Measurements from ENCODE around the gene ATP8B3. TPM values are rescaled to one million over a fixed set of nuclear protein-coding genes. Genes with fewer than 3 reads are reported as not detected.
"Not testable (repeated sequence)": the region's sequence is repeated elsewhere in the genome, so short reads cannot be mapped to it uniquely, and the experiment has no call there.

The ATP8B3 gene
- total RNA-seq, 1 experiment from 2014 or later: 8.7 TPM

DNA sequence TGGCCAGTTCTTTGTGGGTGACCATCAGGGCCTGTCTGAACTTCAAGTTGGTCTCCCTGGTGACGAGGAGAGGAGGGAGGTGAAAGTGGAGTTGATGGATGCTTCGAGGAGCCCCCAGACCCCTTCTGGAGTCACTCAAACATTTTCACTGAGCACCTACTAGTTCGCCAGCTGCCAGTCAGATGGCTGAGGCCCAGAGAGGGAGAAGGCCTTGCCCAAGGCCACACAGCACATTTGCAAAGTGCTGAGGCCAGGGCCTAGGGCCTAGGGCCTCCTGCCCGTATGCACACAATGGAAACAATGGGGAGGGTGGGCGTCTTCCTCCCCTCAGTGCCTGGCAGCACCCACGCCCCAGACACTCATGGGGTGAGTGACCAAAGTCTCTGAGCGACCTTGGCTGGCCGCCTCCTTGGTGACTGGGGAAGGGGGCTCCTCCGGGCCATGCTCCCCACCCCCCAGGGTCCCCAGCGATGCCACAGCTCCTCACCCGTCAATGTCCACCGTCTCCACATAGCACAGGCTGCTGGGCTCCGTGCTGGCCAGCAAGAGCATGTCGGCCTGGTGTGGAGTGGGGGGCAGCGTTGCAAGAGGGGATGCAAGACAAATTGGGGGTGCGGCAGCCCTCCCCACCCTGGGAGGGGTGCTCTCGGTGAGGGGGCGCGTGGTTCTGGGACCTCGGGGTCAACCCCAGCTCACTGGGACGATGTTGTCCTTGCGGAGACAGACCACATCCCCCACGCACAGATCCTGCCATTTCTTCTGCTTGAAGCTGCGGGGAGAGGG lies 6.5 kb downstream of the ATP8B3 start:
- intact Hi-C loops (cut with micrococcal nuclease; ENCODE audit: unreplicated experiment): no loop called here
- Histone ChIP-seq H3K36me3 (ENCODE audit: insufficient read depth, low read length, poor library complexity, severe bottlenecking) (no peaks in the 10 kb centered on the region), H3K4me3 (ENCODE audit: low read depth, low read length, poor library complexity, severe bottlenecking) (no peak overlapping the region), H3K27ac (ENCODE audit: low read depth, low read length, poor library complexity, severe bottlenecking) (no peak overlapping the region), H3K9me3 (ENCODE audit: low read depth, low read length, poor library complexity, severe bottlenecking) (no peaks in the 10 kb centered on the region), H3K4me1 (ENCODE audit: insufficient read depth, low read length, poor library complexity, severe bottlenecking) (no peaks in the 10 kb centered on the region), H3K27me3 (replicated peaks; ENCODE audit: insufficient read depth, low read depth, low read length, poor library complexity) (no peaks in the 10 kb centered on the region)
- no peak for TF ChIP-seq EZH2 (IDR thresholded peaks at IDR 0.05; ENCODE audit: borderline replicate concordance, low read depth, low read length, poor library complexity, severe bottlenecking)
- BruUV-seq (replicated peaks): no TSS peak
- ChIA-PET POLR2A (ENCODE audit: low non-redundant PET) (no interaction called here), CTCF (no interaction called here)
- DNase-seq (ENCODE audit: low spot score): no peak

DNA sequence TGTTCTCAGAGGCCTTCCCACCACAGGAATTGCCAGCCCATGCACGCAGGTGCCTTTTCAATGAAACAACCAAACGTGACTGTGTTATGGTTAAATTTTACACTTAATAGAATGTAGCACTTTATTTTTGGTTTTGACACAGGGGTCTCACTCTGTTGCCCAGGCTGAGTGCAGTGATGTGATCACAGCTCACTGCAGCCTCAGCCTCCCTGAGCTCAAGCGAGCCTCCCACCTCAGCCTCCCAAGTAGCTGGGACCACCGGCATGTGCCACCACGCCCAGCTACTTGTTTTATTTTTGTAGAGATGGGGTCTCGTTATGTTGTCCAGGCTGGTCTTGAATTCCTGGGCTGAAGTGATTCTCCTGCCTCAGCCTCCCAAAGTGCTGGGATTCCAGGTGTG lies 7.2 kb downstream of the ATP8B3 start:
- no peaks in the 10 kb centered on the region for H3K4me1 ChIP-seq (ENCODE audit: insufficient read depth, low read length, poor library complexity, severe bottlenecking)
- TF ChIP-seq, protein P1, sequence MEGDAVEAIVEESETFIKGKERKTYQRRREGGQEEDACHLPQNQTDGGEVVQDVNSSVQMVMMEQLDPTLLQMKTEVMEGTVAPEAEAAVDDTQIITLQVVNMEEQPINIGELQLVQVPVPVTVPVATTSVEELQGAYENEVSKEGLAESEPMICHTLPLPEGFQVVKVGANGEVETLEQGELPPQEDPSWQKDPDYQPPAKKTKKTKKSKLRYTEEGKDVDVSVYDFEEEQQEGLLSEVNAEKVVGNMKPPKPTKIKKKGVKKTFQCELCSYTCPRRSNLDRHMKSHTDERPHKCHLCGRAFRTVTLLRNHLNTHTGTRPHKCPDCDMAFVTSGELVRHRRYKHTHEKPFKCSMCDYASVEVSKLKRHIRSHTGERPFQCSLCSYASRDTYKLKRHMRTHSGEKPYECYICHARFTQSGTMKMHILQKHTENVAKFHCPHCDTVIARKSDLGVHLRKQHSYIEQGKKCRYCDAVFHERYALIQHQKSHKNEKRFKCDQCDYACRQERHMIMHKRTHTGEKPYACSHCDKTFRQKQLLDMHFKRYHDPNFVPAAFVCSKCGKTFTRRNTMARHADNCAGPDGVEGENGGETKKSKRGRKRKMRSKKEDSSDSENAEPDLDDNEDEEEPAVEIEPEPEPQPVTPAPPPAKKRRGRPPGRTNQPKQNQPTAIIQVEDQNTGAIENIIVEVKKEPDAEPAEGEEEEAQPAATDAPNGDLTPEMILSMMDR (conservative IDR thresholded peaks at IDR 0.05; ENCODE audit: low read depth, low read length): no peak
- TF ChIP-seq EZH2 (IDR thresholded peaks at IDR 0.05; ENCODE audit: borderline replicate concordance, low read depth, low read length, poor library complexity, severe bottlenecking): no peak
- no peaks in the 10 kb centered on the region for H3K27me3 ChIP-seq (replicated peaks; ENCODE audit: insufficient read depth, low read depth, low read length, poor library complexity)
- H3K36me3 ChIP-seq (ENCODE audit: insufficient read depth, low read length, poor library complexity, severe bottlenecking): no peaks in the 10 kb centered on the region
- intact Hi-C loops (cut with micrococcal nuclease; ENCODE audit: unreplicated experiment): no loop called here
- H3K9me3 ChIP-seq (ENCODE audit: low read depth, low read length, poor library complexity, severe bottlenecking): no peaks in the 10 kb centered on the region
- ChIA-PET POLR2A (ENCODE audit: low non-redundant PET) (no interaction called here), CTCF (interaction anchor here (0.6 kb wide), 1 partner anchor 20 kb away, joined by 4 read pairs; no protein-coding TSS in a partner anchor)
- DNase-seq (ENCODE audit: low spot score): no peak
- BruUV-seq (replicated peaks): no TSS peak
- no peak overlapping the region for H3K4me3 ChIP-seq (ENCODE audit: low read depth, low read length, poor library complexity, severe bottlenecking)
- H3K27ac ChIP-seq (ENCODE audit: low read depth, low read length, poor library complexity, severe bottlenecking): no peak overlapping the region

DNA sequence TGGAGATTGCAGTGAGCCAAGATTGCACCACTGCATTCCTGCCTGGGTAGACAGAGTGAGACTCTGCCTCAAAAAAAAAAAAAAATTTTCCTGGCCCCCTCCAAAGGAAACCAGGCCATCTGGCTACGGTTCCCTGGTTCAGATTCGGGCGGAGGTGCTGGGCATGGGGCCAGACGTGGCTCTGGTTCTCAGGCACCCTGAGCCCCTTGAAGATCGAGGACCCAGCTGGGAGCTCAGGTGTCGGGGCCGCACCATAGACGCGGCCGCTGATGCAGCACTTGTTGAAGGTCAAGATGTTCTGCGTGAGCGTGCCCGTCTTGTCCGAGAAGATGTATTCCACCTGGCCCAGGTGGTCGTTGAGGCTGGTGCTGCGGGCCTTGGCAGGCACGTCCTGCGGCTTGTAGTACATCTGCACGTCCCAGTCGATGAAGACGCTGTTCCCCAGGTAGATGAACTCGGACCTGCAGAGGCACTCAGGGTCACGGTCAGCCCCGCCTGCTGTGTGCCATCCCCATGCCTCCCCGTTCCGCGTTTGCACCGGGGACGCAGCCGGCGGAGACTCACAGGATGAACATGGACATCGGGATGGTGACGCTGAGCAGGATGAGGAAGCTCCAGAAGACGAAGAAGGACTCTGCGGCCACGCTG lies 12.3 kb downstream of the ATP8B3 start:
- Histone ChIP-seq H3K9me3 (ENCODE audit: low read depth, low read length, poor library complexity, severe bottlenecking) (no peaks in the 10 kb centered on the region), H3K4me1 (ENCODE audit: insufficient read depth, low read length, poor library complexity, severe bottlenecking) (no peaks in the 10 kb centered on the region), H3K4me3 (ENCODE audit: low read depth, low read length, poor library complexity, severe bottlenecking) (no peak overlapping the region), H3K27me3 (replicated peaks; ENCODE audit: insufficient read depth, low read depth, low read length, poor library complexity) (no peaks in the 10 kb centered on the region), H3K36me3 (ENCODE audit: insufficient read depth, low read length, poor library complexity, severe bottlenecking) (no peaks in the 10 kb centered on the region), H3K27ac (ENCODE audit: low read depth, low read length, poor library complexity, severe bottlenecking) (no peak overlapping the region)
- intact Hi-C loops (cut with micrococcal nuclease; ENCODE audit: unreplicated experiment): loop anchor here (10.0 kb wide), 1 partner anchor 195 kb away; the partner anchor contains the start of gene UQCR11
- DNase-seq (ENCODE audit: low spot score): no peak
- CTCF ChIA-PET: interaction anchor here (1.1 kb wide), 1 partner anchor 254 kb away, joined by 3 read pairs; no protein-coding TSS in a partner anchor
- TF ChIP-seq EZH2 (IDR thresholded peaks at IDR 0.05; ENCODE audit: borderline replicate concordance, low read depth, low read length, poor library complexity, severe bottlenecking): no peak
- TF ChIP-seq, protein P1 (conservative IDR thresholded peaks at IDR 0.05; ENCODE audit: low read depth, low read length): no peak
- BruUV-seq (replicated peaks): no TSS peak
- POLR2A ChIA-PET (ENCODE audit: low non-redundant PET): interaction anchor here (0.6 kb wide), 1 partner anchor 213 kb away, joined by 4 read pairs; no protein-coding TSS in a partner anchor

DNA sequence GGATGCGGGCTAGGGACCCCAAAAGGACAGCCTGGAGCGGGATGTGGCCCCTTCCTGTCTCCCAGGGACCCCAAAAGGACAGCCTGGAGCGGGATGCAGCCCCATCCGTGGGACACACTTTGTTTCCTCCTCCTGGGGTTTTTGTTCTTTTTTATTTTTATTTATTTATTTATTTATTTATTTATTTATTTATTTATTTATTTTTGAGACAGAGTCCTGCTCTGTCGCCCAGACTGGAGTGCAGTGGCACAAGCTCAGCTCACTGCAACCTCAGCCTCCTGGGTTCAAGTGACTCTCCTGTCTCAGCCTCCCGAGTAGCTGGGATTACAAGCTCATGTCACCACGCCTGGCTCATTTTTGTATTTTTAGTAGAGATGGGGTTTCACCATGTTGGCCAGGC lies 14.8 kb downstream of the ATP8B3 start:
- H3K27ac ChIP-seq (ENCODE audit: low read depth, low read length, poor library complexity, severe bottlenecking); DNase-seq (ENCODE audit: low spot score); H3K9me3 ChIP-seq (ENCODE audit: low read depth, low read length, poor library complexity, severe bottlenecking); H3K27me3 ChIP-seq (replicated peaks; ENCODE audit: insufficient read depth, low read depth, low read length, poor library complexity); CTCF ChIA-PET; H3K4me3 ChIP-seq (ENCODE audit: low read depth, low read length, poor library complexity, severe bottlenecking); BruUV-seq (replicated peaks); POLR2A ChIA-PET (ENCODE audit: low non-redundant PET); H3K36me3 ChIP-seq (ENCODE audit: insufficient read depth, low read length, poor library complexity, severe bottlenecking); H3K4me1 ChIP-seq (ENCODE audit: insufficient read depth, low read length, poor library complexity, severe bottlenecking): not testable (repeated sequence)
- intact Hi-C loops (cut with micrococcal nuclease; ENCODE audit: unreplicated experiment): loop anchor here (10.0 kb wide), 1 partner anchor 193 kb away; the partner anchor contains the start of gene UQCR11
